GM18505 (cell line): Measurements from ENCODE around the gene GP5.

Experiments
- ATAC-seq: cut with Tn5 transposase; IDR thresholded peaks from one replicate; pipeline ENCODE4 v1.9.1; 2021; ENCODE audit not compliant: unreplicated experiment
- POLR2A ChIP-seq: IDR thresholded peaks from 4 replicates; pipeline ENCODE4 v1.6.1; 2011; ENCODE audit warnings: borderline replicate concordance; ENCODE audit not compliant: insufficient read depth, insufficient read length; ENCODE audit errors: extremely low read depth

Gene GP5, protein sequence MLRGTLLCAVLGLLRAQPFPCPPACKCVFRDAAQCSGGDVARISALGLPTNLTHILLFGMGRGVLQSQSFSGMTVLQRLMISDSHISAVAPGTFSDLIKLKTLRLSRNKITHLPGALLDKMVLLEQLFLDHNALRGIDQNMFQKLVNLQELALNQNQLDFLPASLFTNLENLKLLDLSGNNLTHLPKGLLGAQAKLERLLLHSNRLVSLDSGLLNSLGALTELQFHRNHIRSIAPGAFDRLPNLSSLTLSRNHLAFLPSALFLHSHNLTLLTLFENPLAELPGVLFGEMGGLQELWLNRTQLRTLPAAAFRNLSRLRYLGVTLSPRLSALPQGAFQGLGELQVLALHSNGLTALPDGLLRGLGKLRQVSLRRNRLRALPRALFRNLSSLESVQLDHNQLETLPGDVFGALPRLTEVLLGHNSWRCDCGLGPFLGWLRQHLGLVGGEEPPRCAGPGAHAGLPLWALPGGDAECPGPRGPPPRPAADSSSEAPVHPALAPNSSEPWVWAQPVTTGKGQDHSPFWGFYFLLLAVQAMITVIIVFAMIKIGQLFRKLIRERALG

DNA sequence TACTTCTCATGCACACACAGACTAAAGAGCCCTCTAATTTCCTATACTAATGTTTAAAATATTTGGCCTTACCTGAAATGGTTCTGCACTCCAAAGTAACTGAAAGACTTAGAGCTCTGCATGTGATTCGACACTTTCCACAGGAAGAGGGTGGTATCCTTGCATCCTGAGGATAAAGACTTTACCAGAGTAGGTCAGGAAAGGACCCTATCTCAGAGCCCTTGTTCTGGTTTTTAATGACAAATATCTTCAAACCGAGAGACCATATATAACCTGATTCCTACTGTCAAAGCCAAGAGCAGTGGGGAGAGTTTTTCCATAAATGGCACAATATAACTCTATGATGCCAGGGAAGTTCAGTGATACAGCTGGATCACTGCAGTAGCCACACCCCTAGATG lies at the start of gene GP5:
Gene GP5 (minus strand): TSS at position 101 of the 400 bp plus-strand sequence. CDS start 984 bp downstream, outside the sequence.
- no peak for ATAC-seq
- no peak for TF ChIP-seq POLR2A

DNA sequence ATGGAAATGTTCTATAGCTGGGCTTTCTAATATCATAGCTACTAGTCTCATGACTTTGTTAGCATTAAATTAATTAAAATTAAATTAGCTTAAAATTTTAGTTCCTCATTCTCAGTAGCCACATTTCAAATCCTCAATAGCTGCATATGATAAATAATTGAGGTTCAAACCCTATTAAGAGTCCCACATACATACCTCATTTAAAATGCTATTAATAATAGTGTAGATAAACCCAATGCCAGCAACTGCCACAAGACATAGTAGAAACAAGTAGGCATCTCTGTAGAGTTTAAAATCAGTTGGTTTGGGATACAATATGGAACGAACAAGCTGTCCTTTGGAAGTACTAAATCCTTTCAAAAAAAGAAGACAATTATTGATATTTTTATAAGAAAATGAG lies 48.6 kb upstream of the GP5 start:
- ATAC-seq: no peak
- no peak for TF ChIP-seq POLR2A

DNA sequence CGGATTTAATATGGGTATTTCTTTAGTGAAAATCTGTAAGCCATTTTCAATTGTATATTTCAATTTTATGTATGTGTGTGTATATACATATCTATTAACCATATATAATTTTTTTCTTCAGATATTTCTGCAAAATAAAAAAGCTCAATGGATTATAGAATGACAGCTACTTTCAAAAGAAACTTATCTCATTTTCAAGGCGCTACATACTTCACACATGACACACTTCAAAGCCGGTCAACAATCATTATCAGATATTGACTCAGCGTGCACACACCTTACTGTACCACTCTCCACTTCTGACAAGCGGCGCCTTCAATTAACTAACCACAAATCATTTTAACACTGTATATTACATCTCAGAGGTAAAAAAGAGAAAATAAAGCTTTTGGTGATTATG lies 48.1 kb upstream of the GP5 start:
- no peak for ATAC-seq

GRCh38 chr3:194446754-194447153 lies 47.7 kb upstream of the GP5 start:
- TF ChIP-seq POLR2A: no peak
- no peak for ATAC-seq

More for the DNA sequence above, 48.1 kb upstream of the GP5 start:
- no peak for TF ChIP-seq POLR2A

- no peak for TF ChIP-seq POLR2A
Observed at GRCh38 chr3:194446172-194446571, 47.1 kb upstream of the GP5 start.

GRCh38 chr3:194443901-194444300 lies 44.8 kb upstream of the GP5 start:
- no peak for TF ChIP-seq POLR2A
- no peak for ATAC-seq

More at GRCh38 chr3:194446172-194446571, 47.1 kb upstream of the GP5 start:
- ATAC-seq: no peak

DNA sequence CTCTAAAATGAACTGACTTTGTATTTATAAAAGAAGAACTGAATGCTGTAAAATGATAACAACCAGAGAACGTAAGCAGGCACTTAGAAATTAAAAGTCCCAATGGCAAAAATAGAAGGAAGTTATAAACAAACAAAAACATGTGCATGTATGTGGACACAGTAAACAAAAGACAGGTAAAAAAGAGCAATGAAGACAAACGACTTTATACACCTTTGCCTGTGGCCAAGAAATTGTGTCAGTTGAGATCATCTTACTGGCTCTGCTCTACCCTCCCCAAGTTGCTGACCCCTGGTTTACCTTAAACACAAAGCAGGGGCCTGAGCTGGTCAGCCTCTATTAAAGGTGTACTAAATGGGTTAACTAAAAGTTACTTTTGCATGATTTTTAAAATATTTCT lies 41.7 kb upstream of the GP5 start:
- TF ChIP-seq POLR2A: no peak
- ATAC-seq: no peak

- no peak for ATAC-seq
- no peak for TF ChIP-seq POLR2A
Observed at GRCh38 chr3:194439881-194440550, 41.0 kb upstream of the GP5 start.

GRCh38 chr3:194434503-194434902 lies 35.4 kb upstream of the GP5 start:
- ATAC-seq: no peak
- TF ChIP-seq POLR2A: no peak

DNA sequence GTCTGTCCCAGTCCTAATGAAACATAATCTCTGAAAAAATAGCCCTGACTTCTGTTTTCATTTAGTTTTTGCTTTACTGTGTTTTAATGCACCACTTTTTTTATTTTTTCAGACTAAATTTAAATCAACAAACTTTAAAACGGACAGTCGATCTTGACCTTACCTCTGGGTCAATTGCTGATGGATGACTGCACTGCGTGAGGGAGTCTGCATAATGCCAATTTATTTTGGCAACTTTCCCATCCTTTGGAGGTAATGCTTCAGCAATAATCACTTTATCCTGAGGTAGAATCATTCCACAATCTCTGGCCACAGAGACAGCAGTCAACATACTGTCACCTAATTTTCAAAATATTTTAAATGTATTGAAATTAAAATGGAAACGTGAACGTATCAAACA lies 32.5 kb upstream of the GP5 start:
- no peak for TF ChIP-seq POLR2A
- ATAC-seq: no peak

DNA sequence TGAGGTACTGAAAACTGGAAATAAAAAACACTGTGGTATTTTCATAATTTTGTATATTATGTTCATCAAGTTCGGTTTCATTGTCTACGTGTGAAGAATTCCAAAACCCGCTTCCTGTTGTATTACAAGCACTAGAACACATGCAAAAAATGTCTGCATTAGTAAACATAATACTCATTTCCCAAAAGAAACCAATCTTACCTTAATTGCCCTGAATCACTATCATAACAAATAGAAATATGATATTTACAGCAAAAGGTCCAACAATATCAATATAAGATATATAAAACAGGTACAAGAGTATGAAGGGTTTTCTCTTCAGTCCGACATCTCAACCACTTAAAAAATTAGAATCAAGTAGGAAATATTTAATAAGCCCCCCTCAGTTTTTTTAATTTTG lies 26.3 kb upstream of the GP5 start:
- no peak for TF ChIP-seq POLR2A
- ATAC-seq: no peak

DNA sequence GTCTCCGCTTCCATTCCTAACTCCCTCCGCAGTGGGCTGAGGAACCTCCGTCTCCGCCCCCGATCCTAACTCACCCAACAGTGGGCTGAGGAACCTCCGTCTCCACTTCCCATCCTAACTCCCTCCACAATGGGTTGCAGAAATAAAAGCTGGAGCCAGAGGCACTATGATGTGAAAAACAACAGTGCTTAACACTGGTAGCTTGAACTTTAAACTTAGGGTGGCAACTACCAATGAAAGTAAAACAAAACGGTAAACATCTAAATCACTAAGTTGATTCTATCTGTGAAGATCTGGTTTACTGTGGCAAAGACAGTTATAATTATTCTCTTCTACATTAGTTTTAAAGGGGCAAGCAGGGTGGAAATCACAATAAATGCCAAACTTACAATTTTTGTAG lies 25.9 kb upstream of the GP5 start:
- no peak for ATAC-seq
- no peak for TF ChIP-seq POLR2A

GRCh38 chr3:194424373-194424772 lies 25.3 kb upstream of the GP5 start:
- no peak for TF ChIP-seq POLR2A
- ATAC-seq: no peak

GRCh38 chr3:194423317-194423716 lies 24.3 kb upstream of the GP5 start:
- no peak for TF ChIP-seq POLR2A
- no peak for ATAC-seq
